22Rv1 (cell line): ENCODE results near the gene GAR1.
"Not testable (repeated sequence)": the region's sequence is repeated elsewhere in the genome, so short reads cannot be mapped to it uniquely, and the experiment has no call there.

Experiments used
- H3K27ac ChIP-seq: fragments of 450-650 bp; 2 replicates; pipeline ENCODE4 v1.5.1; 2017
- CTCF ChIP-seq: fragments of 450-650 bp; IDR thresholded peaks from 2 replicates; pipeline ENCODE4 v1.5.1; 2017; ENCODE audit warnings: mild to moderate bottlenecking
- ZFX ChIP-seq: fragments of 450-650 bp; IDR thresholded peaks from 2 replicates; pipeline ENCODE4 v1.6.1; 2017; ENCODE audit warnings: antibody characterized with exemption, borderline replicate concordance

The GAR1 gene

GRCh38 chr4:109815151-109816081 is at the start of gene GAR1:
Gene GAR1 (plus strand): TSS chr4:109815762. CDS start chr4:109816165, 403 bp downstream.
- TF ChIP-seq ZFX (no peak), CTCF (no peak)
- peak within 1 kb of the TSS; percentile 86 for H3K27ac ChIP-seq

GRCh38 chr4:109782092-109782491 is 33.5 kb upstream of the GAR1 start:
- H3K27ac ChIP-seq, result not testable (repeated sequence)

GRCh38 chr4:109786846-109787245 is 28.7 kb upstream of the GAR1 start:
- H3K27ac ChIP-seq, result no peak overlapping the region
- TF ChIP-seq CTCF, result no peak
- TF ChIP-seq ZFX, result no peak

GRCh38 chr4:109787807-109788206 is 27.8 kb upstream of the GAR1 start:
- TF ChIP-seq CTCF (no peak), ZFX (no peak)

GRCh38 chr4:109795059-109795458 is 20.5 kb upstream of the GAR1 start:
- no peak for TF ChIP-seq CTCF
- no peak for TF ChIP-seq ZFX
- H3K27ac ChIP-seq, result no peak overlapping the region

More at GRCh38 chr4:109787807-109788206, 27.8 kb upstream of the GAR1 start:
- H3K27ac ChIP-seq, result no peak overlapping the region

- no peak overlapping the region for H3K27ac ChIP-seq
- no peak for TF ChIP-seq ZFX
- no peak for TF ChIP-seq CTCF
Observed at GRCh38 chr4:109798866-109799265, 16.7 kb upstream of the GAR1 start.

- no peak overlapping the region for H3K27ac ChIP-seq
- no peak for TF ChIP-seq ZFX
- no peak for TF ChIP-seq CTCF
Observed at GRCh38 chr4:109801099-109801789, 14.3 kb upstream of the GAR1 start.
